PFSK-1 (cell line): ENCODE results near the gene TMEM44.

ENCODE experiments used
- FOXP2 ChIP-seq: optimal IDR thresholded peaks from 2 replicates; pipeline ENCODE3; 2011; ENCODE audit warnings: borderline replicate concordance, control low read depth, inconsistent platforms; ENCODE audit not compliant: insufficient read depth; ENCODE audit errors: extremely low read length, extremely low read depth
- POLR2AphosphoS5 ChIP-seq: IDR thresholded peaks from 2 replicates; pipeline ENCODE4 v1.6.1; 2012; ENCODE audit warnings: low read depth, mild to moderate bottlenecking, control low read depth, low read length, moderate library complexity
- REST ChIP-seq, 2 experiments: IDR thresholded peaks; 2 replicates each; pipeline versions ENCODE4 v1.6.1 to v1.8.0; 2011 to 2012; ENCODE audit warnings: low read depth in 2 of 2, low read length in 2 of 2, control low read depth in 1 of 2, inconsistent platforms in 1 of 2, mild to moderate bottlenecking in 1 of 2, moderate library complexity in 1 of 2; ENCODE audit not compliant: insufficient read depth in 1 of 2
- SIN3A ChIP-seq: IDR thresholded peaks from 2 replicates; pipeline ENCODE4 v1.6.1; 2012; ENCODE audit warnings: mild to moderate bottlenecking, low read length, moderate library complexity, borderline replicate concordance; ENCODE audit not compliant: insufficient read depth
- TAF1 ChIP-seq: IDR thresholded peaks from 2 replicates; pipeline ENCODE4 v1.6.1; 2012; ENCODE audit warnings: low read length, control low read depth, borderline replicate concordance; ENCODE audit not compliant: insufficient read depth

TMEM44 gene

GRCh38 chr3:194647747-194648146, 14.5 kb upstream of the TMEM44 start:
- no peak for TF ChIP-seq POLR2AphosphoS5
- no peak for TF ChIP-seq SIN3A
- no peak for TF ChIP-seq TAF1
- no peak for TF ChIP-seq FOXP2
- no peak for TF ChIP-seq REST (IDR thresholded peaks at IDR 0.05; ENCODE audit: insufficient read depth in 1 of 2, low read depth in 2 of 2, low read length in 2 of 2)

- no peak for TF ChIP-seq REST (IDR thresholded peaks at IDR 0.05; ENCODE audit: insufficient read depth in 1 of 2, low read depth in 2 of 2, low read length in 2 of 2)
- TF ChIP-seq TAF1, result no peak
- TF ChIP-seq POLR2AphosphoS5, result no peak
- TF ChIP-seq SIN3A, result no peak
- TF ChIP-seq FOXP2, result no peak
Measured at GRCh38 chr3:194642769-194643168, 9.6 kb upstream of the TMEM44 start.

GRCh38 chr3:194640829-194641228, 7.6 kb upstream of the TMEM44 start:
- TF ChIP-seq REST (IDR thresholded peaks at IDR 0.05; ENCODE audit: insufficient read depth in 1 of 2, low read depth in 2 of 2, low read length in 2 of 2) (no peak), TAF1 (no peak), FOXP2 (no peak), POLR2AphosphoS5 (no peak), SIN3A (no peak)

GRCh38 chr3:194638991-194639605, 5.9 kb upstream of the TMEM44 start:
- TF ChIP-seq FOXP2 (no peak), TAF1 (no peak), REST (IDR thresholded peaks at IDR 0.05; ENCODE audit: insufficient read depth in 1 of 2, low read depth in 2 of 2, low read length in 2 of 2) (no peak), SIN3A (no peak), POLR2AphosphoS5 (no peak)

GRCh38 chr3:194637541-194638400, 4.6 kb upstream of the TMEM44 start:
- no peak for TF ChIP-seq SIN3A
- no peak for TF ChIP-seq POLR2AphosphoS5
- TF ChIP-seq REST (IDR thresholded peaks at IDR 0.05; ENCODE audit: insufficient read depth in 1 of 2, low read depth in 2 of 2, low read length in 2 of 2), result no peak
- no peak for TF ChIP-seq TAF1
- no peak for TF ChIP-seq FOXP2
